MCF 10A (cell line): ENCODE data around the gene XBP1. TPM values are rescaled to one million over a fixed set of nuclear protein-coding genes. Genes with fewer than 3 reads are reported as not detected.

Experiments used
- BruUV-seq: library from RNA; stranded (reverse); fragments of 400-500 nt; replicated peaks from 2 replicates; lab custom pipeline; 2021; lab: Mats Ljungman, UMichigan
- CTCF ChIA-PET: fragments of 300-600 bp; sonication (Branson Sonifier 250); formaldehyde crosslinking; extraction: SDS; loops from one replicate; lab custom pipeline; 2021; ENCODE audit warnings: antibody characterized with exemption, inconsistent platforms; lab: Yijun Ruan, JAX
- POLR2A ChIA-PET: fragments of 300-600, 350-650 bp; sonication (Branson Sonifier 250); formaldehyde crosslinking; extraction: SDS; loops from one replicate; lab custom pipeline; 2020; ENCODE audit warnings: antibody characterized with exemption, inconsistent platforms; lab: Yijun Ruan, JAX
- DNase-seq: peaks from one replicate; pipeline ENCODE4 v3.0.0-alpha.2; 2018; ENCODE audit not compliant: unreplicated experiment
- H3K27ac Mint-ChIP-seq: one replicate; pipeline ENCODE4 v1.8.0; 2022; ENCODE audit warnings: mild to moderate bottlenecking, low read depth, mixed read lengths; ENCODE audit not compliant: unreplicated experiment
- H3K27me3 Mint-ChIP-seq: one replicate; pipeline ENCODE4 v1.8.0; 2022; ENCODE audit warnings: mixed read lengths; ENCODE audit not compliant: insufficient read depth, unreplicated experiment
- H3K36me3 Mint-ChIP-seq: one replicate; pipeline ENCODE4 v1.8.0; 2022; ENCODE audit warnings: mild to moderate bottlenecking, moderate library complexity, mixed read lengths; ENCODE audit not compliant: insufficient read depth, unreplicated experiment
- H3K4me1 Mint-ChIP-seq: one replicate; pipeline ENCODE4 v1.8.0; 2022; ENCODE audit warnings: mixed read lengths; ENCODE audit not compliant: insufficient read depth, unreplicated experiment
- H3K4me3 Mint-ChIP-seq: one replicate; pipeline ENCODE4 v1.8.0; 2022; ENCODE audit warnings: mild to moderate bottlenecking, moderate library complexity, mixed read lengths; ENCODE audit not compliant: unreplicated experiment
- H3K9me3 Mint-ChIP-seq: one replicate; pipeline ENCODE4 v1.8.0; 2022; ENCODE audit warnings: mixed read lengths; ENCODE audit not compliant: unreplicated experiment
- intact Hi-C: fragments of 100-400 bp; cut with micrococcal nuclease; formaldehyde crosslinking; loops from 2 replicates; pipeline ENCODE4 v1.14.1; 2022
- total RNA-seq: library from RNA; stranded (reverse); gene quantifications from 2 replicates; pipeline ENCODE4 v1.2.3, GENCODE V29; 2022
- TF ChIP-seq, protein P1 (sequence below): fragments of 200-600 bp; IDR thresholded peaks from one replicate; pipeline ENCODE4 v1.8.0; 2022; ENCODE audit warnings: antibody characterized with exemption, mild to moderate bottlenecking; ENCODE audit not compliant: unreplicated experiment

The XBP1 gene
- total RNA-seq, 1 experiment from 2014 or later: 429 TPM

DNA sequence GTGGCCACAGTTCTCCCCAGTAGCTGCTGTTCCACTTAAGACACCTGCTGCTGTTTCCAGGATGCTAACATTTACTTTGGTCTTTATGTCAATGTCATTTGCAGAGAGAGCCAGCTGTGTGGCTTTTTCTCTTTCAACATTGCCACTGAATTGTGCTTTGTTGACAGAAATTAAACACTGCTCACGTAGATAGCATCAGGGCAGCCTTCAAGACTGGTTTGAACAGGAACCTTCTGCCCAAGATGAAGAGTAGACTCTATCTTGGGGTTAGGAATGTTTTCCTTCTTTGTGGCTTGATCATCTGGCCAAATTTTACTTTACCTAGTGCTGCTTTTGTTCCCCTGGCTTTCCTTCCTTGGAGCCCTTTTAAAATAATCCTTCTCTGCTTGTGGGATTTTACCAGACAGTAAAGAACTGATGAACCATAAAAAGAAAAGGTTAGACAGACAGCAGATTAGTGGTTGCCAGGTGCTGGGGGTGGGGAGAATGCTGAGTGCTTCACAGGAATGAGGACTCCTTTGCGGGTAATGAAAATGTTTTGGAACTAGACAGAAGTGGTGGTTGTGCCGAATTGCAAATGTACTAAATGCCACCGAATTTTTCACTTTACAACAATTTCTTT lies 22.7 kb upstream of the XBP1 start:
- DNase-seq: no peak
- TF ChIP-seq, protein P1, sequence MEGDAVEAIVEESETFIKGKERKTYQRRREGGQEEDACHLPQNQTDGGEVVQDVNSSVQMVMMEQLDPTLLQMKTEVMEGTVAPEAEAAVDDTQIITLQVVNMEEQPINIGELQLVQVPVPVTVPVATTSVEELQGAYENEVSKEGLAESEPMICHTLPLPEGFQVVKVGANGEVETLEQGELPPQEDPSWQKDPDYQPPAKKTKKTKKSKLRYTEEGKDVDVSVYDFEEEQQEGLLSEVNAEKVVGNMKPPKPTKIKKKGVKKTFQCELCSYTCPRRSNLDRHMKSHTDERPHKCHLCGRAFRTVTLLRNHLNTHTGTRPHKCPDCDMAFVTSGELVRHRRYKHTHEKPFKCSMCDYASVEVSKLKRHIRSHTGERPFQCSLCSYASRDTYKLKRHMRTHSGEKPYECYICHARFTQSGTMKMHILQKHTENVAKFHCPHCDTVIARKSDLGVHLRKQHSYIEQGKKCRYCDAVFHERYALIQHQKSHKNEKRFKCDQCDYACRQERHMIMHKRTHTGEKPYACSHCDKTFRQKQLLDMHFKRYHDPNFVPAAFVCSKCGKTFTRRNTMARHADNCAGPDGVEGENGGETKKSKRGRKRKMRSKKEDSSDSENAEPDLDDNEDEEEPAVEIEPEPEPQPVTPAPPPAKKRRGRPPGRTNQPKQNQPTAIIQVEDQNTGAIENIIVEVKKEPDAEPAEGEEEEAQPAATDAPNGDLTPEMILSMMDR: no peak
- Mint-ChIP-seq H3K27me3 (no peaks in the 10 kb centered on the region), H3K4me3 (no peak overlapping the region), H3K4me1 (no peaks in the 10 kb centered on the region), H3K9me3 (no peaks in the 10 kb centered on the region), H3K27ac (no peak overlapping the region), H3K36me3 (peaks cover 5% of the 10 kb centered on the region)
- intact Hi-C loops: no loop called here
- POLR2A ChIA-PET: interaction anchor here (0.6 kb wide), 2 partner anchors 765 to 1064 kb away, joined by 3 to 4 read pairs; no protein-coding TSS in a partner anchor
- no TSS peak for BruUV-seq
- CTCF ChIA-PET: no interaction called here

DNA sequence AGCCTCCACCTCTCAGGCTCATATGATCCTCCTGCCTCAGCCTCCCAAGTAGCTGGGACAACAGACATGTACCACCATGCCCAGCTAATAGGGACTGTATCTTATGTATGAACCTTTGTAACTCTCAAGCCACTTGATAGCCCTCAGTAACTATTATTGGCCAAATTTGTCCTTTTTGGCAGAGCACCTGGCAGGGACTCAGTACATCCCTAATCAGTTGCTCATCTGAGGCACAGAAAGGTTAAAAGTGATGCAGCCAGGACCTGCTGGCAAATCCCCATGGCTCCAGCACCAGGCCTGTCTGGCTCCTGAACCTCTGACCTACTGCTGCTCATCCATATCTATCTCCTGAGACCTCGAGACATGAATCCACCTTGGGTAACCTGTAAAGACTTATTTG lies 21.1 kb upstream of the XBP1 start:
- no TSS peak for BruUV-seq
- Mint-ChIP-seq H3K4me3 (no peak overlapping the region), H3K36me3 (peaks cover 11% of the 10 kb centered on the region), H3K4me1 (no peaks in the 10 kb centered on the region), H3K27ac (no peak overlapping the region), H3K9me3 (no peaks in the 10 kb centered on the region), H3K27me3 (no peaks in the 10 kb centered on the region)
- CTCF ChIA-PET: interaction anchor here (0.6 to 1.1 kb wide), 3 partner anchors 15 to 249 kb away, joined by 3 to 4 read pairs (median 3); no protein-coding TSS in a partner anchor
- POLR2A ChIA-PET: no interaction called here
- DNase-seq: no peak
- TF ChIP-seq, protein P1: no peak
- intact Hi-C loops: no loop called here

DNA sequence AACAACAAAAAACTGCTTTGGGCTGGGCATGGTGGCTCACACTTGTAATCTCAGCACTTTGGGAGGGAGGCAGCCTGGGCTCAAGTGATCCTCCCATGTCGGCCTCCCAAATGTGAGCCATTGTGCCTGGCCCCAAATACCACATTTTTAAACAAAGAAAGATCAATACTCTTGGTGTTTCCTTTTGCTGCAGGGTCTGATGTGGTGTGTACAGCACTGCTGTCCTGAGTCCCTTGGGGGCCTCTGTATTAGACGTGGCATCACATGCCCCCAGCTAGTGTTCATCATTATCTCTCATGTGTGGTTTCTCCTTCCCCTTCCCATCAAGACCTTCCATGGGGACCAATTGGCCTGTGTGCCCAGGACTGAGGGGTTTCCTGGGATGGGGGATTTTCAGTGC lies 20.5 kb upstream of the XBP1 start:
- BruUV-seq: no TSS peak
- Mint-ChIP-seq H3K27me3 (no peaks in the 10 kb centered on the region), H3K4me3 (no peak overlapping the region), H3K27ac (no peak overlapping the region), H3K4me1 (no peaks in the 10 kb centered on the region), H3K9me3 (no peaks in the 10 kb centered on the region), H3K36me3 (peaks cover 11% of the 10 kb centered on the region)
- ChIA-PET POLR2A (no interaction called here), CTCF (interaction anchor here (0.6 kb wide), 2 partner anchors 14 to 249 kb away, joined by 3 read pairs; no protein-coding TSS in a partner anchor)
- TF ChIP-seq, protein P1: no peak
- DNase-seq: no peak
- intact Hi-C loops: no loop called here

DNA sequence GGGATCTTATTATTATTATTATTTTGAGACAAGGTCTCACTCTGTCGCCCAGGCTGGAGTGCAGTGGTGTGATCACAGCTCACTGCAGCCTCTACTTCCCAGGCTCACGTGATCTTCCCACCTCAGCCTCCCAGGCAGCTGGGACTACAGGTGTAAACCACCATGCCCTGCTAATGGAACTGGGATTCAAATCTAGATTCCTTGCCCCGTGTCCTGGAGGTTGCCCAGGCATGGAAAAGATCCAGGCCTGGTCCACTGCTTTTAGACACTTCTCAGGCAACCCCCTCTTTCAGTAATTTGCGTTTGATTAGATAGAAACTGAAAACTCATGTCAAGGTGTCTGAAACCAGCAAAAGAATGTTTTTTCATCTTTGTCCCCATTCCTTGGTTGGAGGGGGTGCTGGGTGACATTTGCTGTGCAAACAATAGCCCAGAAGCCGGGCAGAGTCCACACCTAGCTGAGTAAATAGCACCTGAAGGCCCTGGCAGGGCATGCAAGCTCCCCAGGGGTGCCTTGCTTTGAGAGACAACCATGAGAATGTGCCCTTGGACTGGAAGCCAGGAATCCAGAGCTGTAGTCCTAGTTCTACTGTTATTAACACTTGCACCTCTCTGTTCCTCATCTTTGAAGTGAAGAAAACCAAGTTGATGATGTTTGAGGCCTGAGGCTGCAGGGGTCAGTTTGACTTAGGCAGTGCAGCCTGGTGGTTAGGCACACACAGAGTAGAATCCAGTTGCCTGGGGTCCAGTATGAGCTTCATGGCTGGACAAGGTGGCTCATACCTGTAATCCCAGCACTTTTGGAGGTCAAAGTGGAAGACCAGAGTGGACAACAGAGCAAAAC lies 19.1 kb upstream of the XBP1 start:
- CTCF ChIA-PET: interaction anchor here (1.3 to 1.7 kb wide), 3 partner anchors 9 to 221 kb away, joined by 4 to 16 read pairs (median 7); no protein-coding TSS in a partner anchor
- intact Hi-C loops: no loop called here
- Mint-ChIP-seq H3K36me3 (peaks cover 11% of the 10 kb centered on the region), H3K4me1 (no peaks in the 10 kb centered on the region), H3K9me3 (no peaks in the 10 kb centered on the region), H3K4me3 (no peak overlapping the region), H3K27me3 (no peaks in the 10 kb centered on the region), H3K27ac (no peak overlapping the region)
- TF ChIP-seq, protein P1: no peak
- POLR2A ChIA-PET: interaction anchor here (0.6 to 1.6 kb wide), 4 partner anchors 9 to 19 kb away, joined by 3 to 10 read pairs (median 4); partner anchors contain the start of gene XBP1
- DNase-seq: no peak
- BruUV-seq: no TSS peak
